A673 (cell line): ENCODE measurements around the gene ZNF280D.

Experiments used
- EZH2 ChIP-seq: fragments of 200-600 bp; sonication (generic); IDR thresholded peaks from 2 replicates; pipeline ENCODE4 v1.6.1; 2017; ENCODE audit warnings: borderline replicate concordance, low read depth, mild to moderate bottlenecking, mixed read lengths, antibody characterized with exemption, low read length; ENCODE audit not compliant: poor library complexity, severe bottlenecking
- TF ChIP-seq, protein P1 (sequence below): fragments of 300-800, 200-600 bp; sonication (generic); conservative IDR thresholded peaks from 2 replicates; pipeline ENCODE4 v1.5.1; 2017; ENCODE audit warnings: low read depth, mild to moderate bottlenecking, antibody characterized with exemption, low read length, moderate library complexity, mixed read lengths

DNA sequence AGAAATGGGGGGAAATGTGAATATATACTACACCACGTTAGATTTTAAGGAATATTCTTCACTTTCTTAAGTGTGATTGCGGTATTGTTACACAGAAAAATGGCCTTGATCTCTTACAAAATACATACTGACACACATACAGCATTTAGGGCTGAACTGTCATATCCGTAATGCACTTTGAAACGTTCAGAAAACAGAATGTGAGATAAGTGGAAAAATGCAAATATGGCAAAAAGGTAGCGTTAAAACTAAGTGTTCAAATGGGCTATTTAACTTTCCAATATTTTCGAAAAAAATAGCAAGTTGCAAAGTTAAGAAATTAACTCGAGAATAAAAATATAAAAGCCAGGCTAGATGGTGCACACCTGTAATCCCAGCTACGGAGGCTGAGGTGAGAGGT lies 1.8 kb downstream of the ZNF280D start:
- TF ChIP-seq, protein P1, sequence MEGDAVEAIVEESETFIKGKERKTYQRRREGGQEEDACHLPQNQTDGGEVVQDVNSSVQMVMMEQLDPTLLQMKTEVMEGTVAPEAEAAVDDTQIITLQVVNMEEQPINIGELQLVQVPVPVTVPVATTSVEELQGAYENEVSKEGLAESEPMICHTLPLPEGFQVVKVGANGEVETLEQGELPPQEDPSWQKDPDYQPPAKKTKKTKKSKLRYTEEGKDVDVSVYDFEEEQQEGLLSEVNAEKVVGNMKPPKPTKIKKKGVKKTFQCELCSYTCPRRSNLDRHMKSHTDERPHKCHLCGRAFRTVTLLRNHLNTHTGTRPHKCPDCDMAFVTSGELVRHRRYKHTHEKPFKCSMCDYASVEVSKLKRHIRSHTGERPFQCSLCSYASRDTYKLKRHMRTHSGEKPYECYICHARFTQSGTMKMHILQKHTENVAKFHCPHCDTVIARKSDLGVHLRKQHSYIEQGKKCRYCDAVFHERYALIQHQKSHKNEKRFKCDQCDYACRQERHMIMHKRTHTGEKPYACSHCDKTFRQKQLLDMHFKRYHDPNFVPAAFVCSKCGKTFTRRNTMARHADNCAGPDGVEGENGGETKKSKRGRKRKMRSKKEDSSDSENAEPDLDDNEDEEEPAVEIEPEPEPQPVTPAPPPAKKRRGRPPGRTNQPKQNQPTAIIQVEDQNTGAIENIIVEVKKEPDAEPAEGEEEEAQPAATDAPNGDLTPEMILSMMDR, result no peak
- TF ChIP-seq EZH2, result no peak
